GM11168 (cell line): ENCODE data around the gene IL18R1.

Experiments
- in situ Hi-C: fragments of 300-500 bp; cut with MboI; formaldehyde crosslinking; loops from one replicate; pipeline ENCODE4 v1.12.0; 2022; ENCODE audit warnings: low sequenced_read_pairs; ENCODE audit not compliant: unreplicated experiment

IL18R1 gene

GRCh38 chr2:102344397-102344796 is 11.2 kb upstream of the IL18R1 start:
- in situ Hi-C loops, result no loop called here

DNA sequence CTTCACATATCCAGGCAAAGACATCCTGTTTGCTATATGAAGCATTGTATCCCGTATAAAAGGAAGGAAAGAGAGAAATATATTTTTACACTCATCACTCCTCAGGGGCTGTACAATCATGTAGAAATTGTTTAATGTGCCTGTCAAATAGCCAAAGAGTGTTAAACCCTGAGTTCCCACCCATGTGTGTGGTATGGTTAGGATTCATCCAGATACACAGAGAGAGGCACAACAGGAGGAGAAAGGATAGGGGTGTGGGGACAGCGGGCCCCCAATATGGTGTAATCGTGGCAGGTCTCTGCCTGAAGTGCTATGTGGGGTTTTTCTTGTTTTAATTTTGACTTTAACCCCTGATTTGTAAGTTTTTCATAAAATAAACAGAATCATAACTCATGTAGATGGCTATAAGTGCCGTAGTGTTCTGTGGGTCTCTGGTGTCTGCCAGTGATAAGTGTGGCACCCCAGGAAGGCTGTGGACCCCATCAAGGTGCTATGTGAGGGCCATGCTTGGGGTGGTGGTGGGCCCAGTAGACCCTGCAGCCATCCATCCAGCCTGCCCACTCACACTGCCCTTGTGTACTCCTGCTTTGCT is 10.2 kb upstream of the IL18R1 start:
- in situ Hi-C loops, result no loop called here

GRCh38 chr2:102346381-102347130 is 9.0 kb upstream of the IL18R1 start:
- in situ Hi-C loops, result no loop called here

DNA sequence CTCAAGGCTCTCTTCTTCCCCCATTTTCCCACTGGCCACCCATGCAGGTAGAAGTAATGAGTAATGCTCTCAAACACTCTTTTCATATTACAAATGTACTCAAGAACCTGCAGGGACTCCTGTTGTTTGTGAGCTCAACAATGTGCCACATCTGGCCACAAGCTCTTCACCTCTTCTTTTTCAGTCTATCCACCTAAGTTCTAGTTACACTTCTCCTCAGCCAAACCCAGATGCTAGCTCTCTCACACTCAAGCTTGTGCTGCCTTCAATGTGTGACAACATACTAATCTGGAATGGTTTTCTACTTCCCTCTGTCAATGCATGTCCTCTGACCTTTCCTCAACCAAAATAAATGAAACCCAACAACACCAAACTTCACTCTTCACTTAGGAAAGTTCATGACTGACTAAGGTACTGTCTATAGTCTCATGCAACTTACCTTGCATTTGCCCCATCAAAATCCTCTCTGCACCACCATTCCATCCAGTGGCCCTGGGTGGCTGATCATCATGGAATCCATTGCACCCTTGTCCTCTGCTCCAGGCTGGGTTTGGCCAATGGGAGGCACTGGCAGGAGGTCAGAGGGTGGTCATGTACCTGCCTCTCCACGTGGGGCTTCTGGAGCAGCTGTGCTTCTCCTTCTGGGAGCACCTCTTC is 5.3 kb upstream of the IL18R1 start:
- in situ Hi-C loops, result no loop called here

DNA sequence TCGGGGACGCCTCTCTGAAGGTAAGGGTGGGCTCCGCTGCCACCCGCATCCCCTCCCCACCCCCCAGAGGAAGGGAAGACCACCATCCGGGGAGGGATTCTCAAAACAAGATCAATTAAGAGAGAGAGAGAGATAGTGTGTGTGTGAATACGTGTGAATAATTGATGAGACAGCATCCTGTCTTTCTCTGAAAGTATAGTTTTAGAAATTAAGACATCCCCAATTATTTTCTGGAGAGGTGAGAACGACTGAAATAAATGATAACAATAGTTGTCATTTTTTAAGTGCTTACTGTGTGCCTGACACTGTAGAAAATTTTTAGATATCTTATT is 751 bp downstream of the IL18R1 start:
- in situ Hi-C loops, result no loop called here

DNA sequence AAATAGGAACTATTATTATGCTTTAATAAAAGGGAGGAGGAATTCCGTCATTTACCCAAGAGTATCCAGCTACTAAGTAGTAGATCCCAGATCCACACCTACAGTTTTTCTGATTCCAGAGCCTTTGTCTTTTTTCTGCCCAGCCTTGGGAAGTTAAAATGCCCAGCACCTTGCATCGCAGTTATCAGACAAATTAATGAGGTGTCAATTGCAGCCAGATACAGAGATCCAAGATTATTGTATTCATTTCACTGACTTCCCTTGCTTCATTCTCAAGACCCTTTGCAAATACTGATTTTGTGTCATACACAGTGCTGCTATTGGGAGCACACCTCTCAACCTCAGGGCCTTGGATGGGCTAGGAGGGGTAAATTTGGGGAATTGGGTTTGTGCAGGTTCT is 1.1 kb downstream of the IL18R1 start:
- in situ Hi-C loops, result no loop called here

DNA sequence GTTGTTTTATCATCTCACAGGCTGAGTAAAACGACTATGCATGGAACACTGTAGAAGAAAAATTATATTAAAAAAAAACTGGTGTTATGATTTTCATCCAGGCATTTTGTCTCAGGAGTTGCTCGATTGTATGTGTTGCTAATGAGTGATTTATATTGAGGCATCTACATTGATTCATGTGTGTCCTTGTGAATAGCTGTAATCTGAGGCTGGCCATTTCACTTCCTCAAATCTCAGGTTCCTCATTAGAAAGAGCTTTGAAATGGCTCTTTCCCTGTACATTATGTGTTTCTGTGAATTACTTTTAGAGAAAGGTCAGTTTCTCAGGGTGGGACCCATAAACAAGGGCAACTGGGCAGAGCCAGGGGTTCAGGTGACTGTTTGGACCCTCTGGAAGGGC is 2.3 kb downstream of the IL18R1 start:
- in situ Hi-C loops, result no loop called here

GRCh38 chr2:102358496-102358895 is 2.9 kb downstream of the IL18R1 start:
- in situ Hi-C loops, result no loop called here

GRCh38 chr2:102359527-102359926 is 3.9 kb downstream of the IL18R1 start:
- in situ Hi-C loops, result no loop called here

DNA sequence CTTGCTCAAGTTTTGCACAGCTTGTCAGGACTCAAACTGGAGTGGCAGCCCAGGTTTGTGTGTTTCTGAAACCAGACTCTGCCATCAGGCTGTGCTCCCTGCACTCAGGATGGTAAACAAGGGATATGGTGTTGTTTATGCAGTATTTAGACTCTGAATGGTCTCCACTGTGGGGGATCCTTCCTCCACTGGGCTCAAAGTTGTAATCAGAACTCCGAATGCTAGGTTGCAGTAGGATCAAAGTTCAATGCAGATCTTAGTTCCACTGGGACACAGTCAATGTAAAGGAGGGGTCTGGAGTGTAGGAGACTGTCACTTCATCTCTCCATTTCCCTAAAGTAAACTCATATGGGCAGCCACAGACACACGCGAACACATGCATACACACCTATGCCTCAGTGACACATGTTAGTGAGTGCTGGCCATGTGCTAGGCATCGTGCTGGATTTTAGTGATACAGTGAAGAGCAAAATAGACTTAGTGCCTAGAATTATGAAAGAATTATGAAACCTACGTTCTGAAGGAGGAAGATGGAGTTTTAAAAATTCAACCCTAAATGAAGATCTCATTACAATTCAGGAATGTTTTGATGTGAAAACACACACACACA is 6.1 kb downstream of the IL18R1 start:
- in situ Hi-C loops, result loop anchor here (5.0 kb wide), 1 partner anchor 76 kb away; no protein-coding TSS in a partner anchor

DNA sequence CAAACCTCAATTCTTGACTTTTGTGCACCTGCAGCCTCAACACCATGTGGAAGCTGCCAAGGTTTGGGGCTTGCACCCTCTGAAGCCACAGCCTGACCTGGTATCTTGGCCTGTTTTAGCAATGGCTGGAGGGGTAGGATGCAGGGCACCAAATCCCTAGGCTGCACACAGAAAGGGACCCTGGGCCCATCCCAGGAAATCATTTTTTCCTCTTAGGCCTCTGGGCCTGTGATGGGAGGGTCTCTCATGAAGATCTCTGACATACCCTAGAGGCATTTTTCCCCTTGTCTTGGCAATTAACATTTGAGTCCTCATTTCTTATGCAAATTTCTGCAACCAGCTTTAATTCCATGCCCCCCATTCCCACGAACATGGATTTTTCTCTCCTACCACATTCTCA is 10.2 kb downstream of the IL18R1 start:
- in situ Hi-C loops, result no loop called here

- in situ Hi-C loops, result no loop called here
These were observed 11.0 kb downstream of the IL18R1 start for GRCh38 chr2:102366406-102367112.

GRCh38 chr2:102367331-102367971 is 11.9 kb downstream of the IL18R1 start:
- in situ Hi-C loops, result no loop called here

GRCh38 chr2:102368461-102369109 is 13.0 kb downstream of the IL18R1 start:
- in situ Hi-C loops, result no loop called here

DNA sequence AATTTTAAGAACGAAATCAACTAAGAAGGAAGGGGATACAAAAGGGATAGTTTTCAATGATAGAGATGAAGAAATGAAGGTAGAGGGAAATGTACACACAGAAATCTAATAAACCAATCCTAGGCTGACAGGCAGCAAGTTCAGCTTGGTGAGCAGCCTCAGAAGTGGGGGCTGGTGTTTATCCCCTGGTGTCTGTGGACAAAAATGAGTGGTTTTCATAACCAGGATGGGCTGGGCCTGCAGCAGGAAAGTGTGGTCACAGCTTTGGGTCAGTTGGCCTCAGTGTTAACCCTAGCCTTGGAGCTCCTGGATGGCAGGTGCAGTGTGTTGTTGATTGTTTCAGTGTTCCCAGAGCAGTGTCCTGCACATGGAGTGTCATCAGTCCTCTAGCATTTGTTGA is 14.3 kb downstream of the IL18R1 start:
- in situ Hi-C loops, result no loop called here

- in situ Hi-C loops, result no loop called here
These were observed 20.5 kb downstream of the IL18R1 start for GRCh38 chr2:102376052-102376591.

DNA sequence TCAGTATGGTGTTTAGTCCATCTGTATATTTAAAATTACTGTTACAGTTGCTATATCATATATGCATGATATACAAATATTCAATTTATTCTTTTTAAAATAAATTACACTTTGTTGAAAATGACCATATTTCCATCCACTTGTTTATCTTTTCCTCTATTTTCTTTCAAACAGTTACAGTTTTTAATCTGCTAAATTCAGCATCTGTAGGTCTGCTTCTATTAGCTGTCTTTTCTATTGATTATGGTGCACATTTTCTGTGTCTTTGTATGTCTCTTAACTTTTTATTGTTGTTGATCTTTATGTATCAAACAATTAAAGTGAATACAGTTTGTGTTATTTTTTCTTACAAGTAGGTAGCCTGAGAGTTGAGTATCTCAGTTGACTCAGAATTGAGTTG is 28.1 kb downstream of the IL18R1 start:
- in situ Hi-C loops, result no loop called here

- in situ Hi-C loops, result no loop called here
These were observed 29.9 kb downstream of the IL18R1 start for GRCh38 chr2:102385522-102385921.

DNA sequence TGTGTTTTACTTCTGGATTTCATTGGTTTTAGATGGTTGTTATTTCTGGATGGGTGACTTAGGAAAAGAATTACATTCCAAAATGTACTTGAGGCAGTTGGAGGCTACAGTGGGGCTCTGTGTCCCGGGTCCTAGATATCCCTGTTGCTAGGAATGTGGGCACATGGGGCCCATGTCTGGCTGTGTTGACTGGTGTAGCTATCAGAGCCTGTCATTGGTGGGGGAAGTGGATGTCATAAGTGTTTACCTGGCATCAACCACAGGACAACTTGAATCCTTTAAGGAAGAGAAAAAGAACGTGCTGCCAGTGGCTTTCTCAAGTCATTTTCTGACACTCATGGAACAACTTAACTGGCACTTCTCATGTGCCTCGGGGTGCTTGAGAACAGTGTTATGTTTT is 30.4 kb downstream of the IL18R1 start:
- in situ Hi-C loops, result no loop called here
